ENCODE measurements around the gene FBLN2. TPM values are rescaled to one million over a fixed set of nuclear protein-coding genes. Genes with fewer than 3 reads are reported as not detected.

Gene FBLN2
- total RNA-seq, 1 donor from 2014 or later: 35.5 TPM

DNA sequence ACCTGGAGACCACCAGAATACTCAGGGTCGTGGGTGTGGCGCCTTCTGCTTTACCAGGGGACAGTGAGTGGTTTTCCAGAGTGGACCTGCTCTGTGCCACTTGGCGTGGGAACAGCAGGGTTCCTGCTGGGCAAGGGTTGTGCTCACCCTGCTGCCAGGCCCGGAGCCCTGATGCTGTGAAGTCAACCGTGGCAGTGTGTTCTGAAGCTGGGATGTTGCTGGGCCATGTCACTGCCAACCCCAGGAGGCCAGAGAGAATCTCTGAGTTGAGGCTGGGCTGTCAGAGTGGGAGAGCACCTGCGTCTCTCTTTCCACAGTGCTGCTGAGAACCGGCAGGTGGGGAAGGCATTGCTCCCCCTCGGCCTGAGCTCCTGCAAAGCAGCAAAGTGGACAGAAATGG, 48.7 kb downstream of the FBLN2 start:
- no peak overlapping the region for H3K27ac ChIP-seq (ENCODE audit: low read depth, low read length)
- H3K36me3 ChIP-seq (ENCODE audit: control insufficient read depth in 3 of 3, insufficient read depth in 3 of 3, low read length in 3 of 3): no peaks in the 10 kb centered on the region
- H3K9me3 ChIP-seq (ENCODE audit: control insufficient read depth in 3 of 3, low read length in 3 of 3): no peaks in the 10 kb centered on the region
- no peak overlapping the region for H3K9ac ChIP-seq (ENCODE audit: low read depth in 1 of 3, low read length in 3 of 3)
- peaks cover 3 to 21% (median 19%) of the 10 kb centered on the region in 3 donors for H3K27me3 ChIP-seq (ENCODE audit: control insufficient read depth in 3 of 3, insufficient read depth in 3 of 3, low read length in 3 of 3)
- no peak overlapping the region for H3K4me3 ChIP-seq (ENCODE audit: low read length in 3 of 3)
- peaks cover 0 to 16% (median 5%) of the 10 kb centered on the region in 3 donors for H3K4me1 ChIP-seq (ENCODE audit: control insufficient read depth in 3 of 3, insufficient read depth in 3 of 3, low read length in 3 of 3)

DNA sequence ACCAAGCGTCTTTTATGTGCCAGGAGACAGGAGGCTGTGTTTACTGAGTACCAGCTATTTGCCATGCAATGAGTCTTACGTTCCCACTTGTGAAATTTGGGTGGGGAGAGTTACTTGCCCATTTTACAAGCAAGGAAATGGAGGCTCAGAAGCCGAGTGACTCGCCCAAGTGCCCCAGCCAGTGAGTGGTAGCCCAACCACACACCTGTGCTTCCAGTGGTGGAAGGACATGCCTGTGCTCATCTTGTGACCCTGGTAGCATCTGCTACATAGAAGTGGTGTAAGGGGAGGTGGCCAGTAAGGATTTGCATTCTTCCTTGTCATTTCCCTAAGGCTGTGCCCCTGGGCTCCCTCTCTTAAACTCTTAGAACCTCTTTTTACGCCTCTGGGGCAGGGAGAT, 49.3 kb downstream of the FBLN2 start:
- Histone ChIP-seq H3K36me3 (ENCODE audit: control insufficient read depth in 3 of 3, insufficient read depth in 3 of 3, low read length in 3 of 3) (no peaks in the 10 kb centered on the region), H3K9me3 (ENCODE audit: control insufficient read depth in 3 of 3, low read length in 3 of 3) (no peaks in the 10 kb centered on the region), H3K4me1 (ENCODE audit: control insufficient read depth in 3 of 3, insufficient read depth in 3 of 3, low read length in 3 of 3) (peaks cover 0 to 14% (median 5%) of the 10 kb centered on the region in 3 donors), H3K4me3 (ENCODE audit: low read length in 3 of 3) (no peak overlapping the region), H3K9ac (ENCODE audit: low read depth in 1 of 3, low read length in 3 of 3) (no peak overlapping the region), H3K27ac (ENCODE audit: low read depth, low read length) (no peak overlapping the region), H3K27me3 (ENCODE audit: control insufficient read depth in 3 of 3, insufficient read depth in 3 of 3, low read length in 3 of 3) (peaks cover 3 to 21% (median 19%) of the 10 kb centered on the region in 3 donors)

DNA sequence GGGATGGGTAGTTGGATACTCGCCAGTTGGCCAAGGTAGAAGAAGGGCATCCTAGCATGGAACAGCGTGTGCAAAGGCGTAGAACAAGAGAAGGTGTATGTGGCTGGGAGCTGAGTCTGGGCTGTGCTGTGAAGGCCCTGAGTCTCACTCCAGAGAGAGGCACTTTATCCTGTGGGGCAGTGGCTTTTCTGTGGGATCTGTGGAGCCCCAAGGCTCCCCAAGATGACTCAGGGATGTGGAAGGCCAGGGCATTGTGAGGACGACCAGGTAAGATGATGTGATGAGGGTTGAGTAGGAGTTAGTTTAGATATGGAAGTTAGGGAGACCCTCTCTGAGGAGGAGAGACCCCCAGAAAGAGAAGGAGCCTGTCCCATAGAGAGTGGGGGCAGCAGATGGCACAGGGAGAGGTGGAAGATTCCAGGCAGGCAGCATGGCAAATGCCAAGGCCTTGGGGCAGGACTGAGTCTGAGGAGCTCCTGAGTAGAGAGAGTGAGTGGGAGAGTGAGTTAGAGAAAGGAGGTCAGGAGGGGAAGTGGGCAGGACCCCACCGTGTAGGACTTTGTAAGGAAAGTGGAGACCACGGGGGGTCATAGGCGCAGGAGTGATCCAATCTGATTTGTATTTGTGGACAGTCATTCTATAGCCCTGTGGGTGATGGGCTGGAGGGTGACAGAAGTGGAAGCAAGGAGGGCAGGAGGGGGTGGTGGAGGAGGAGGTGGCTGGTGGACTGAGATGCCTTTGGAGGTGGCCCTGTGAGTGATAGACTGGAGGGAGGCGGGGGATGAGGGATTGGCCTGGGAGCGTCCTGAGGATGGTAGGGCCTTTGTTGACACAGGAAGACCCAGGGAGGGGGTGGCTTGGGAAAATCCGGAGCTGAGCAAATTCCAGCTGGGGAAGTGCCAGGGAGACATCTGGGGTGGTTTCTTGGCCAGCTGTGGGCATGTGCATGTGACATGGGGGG, 50.3 kb downstream of the FBLN2 start:
- Histone ChIP-seq H3K4me1 (ENCODE audit: control insufficient read depth in 3 of 3, insufficient read depth in 3 of 3, low read length in 3 of 3) (peaks cover 0 to 13% (median 5%) of the 10 kb centered on the region in 3 donors), H3K9me3 (ENCODE audit: control insufficient read depth in 3 of 3, low read length in 3 of 3) (no peaks in the 10 kb centered on the region), H3K27me3 (ENCODE audit: control insufficient read depth in 3 of 3, insufficient read depth in 3 of 3, low read length in 3 of 3) (peaks cover 3 to 21% (median 19%) of the 10 kb centered on the region in 3 donors), H3K36me3 (ENCODE audit: control insufficient read depth in 3 of 3, insufficient read depth in 3 of 3, low read length in 3 of 3) (no peaks in the 10 kb centered on the region), H3K27ac (ENCODE audit: low read depth, low read length) (no peak overlapping the region), H3K9ac (ENCODE audit: low read depth in 1 of 3, low read length in 3 of 3) (no peak overlapping the region), H3K4me3 (ENCODE audit: low read length in 3 of 3) (no peak overlapping the region)

DNA sequence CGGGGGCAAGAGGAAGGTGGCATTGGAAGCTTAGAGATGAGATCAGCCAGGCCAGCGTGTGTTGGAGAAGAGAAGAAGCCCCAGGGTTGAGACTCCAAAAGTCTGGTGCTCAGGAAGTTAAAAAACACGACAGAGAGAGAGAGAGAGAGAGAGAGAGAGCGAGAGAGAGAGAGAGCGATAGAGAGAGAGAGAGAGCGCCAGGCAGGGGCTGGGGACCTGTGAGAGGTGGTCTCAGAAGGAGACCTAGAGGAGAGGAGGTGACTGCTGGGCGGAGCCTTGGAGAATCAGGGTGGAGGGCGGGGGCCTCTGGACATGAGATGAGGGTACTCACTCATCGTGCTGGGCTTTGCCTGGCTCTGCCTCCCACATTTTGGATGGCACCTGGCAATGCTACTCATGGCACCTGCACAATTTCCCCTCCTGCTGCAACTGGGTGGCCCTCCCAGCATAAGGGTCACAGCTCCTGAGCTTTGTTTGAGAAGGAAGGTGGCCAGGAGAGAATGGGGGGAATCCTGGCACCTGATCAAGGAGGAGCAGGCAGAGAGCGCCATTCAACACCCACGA, 51.0 kb downstream of the FBLN2 start:
- Histone ChIP-seq H3K9me3 (ENCODE audit: control insufficient read depth in 3 of 3, low read length in 3 of 3) (peaks cover 0 to 2% (median 0%) of the 10 kb centered on the region in 3 donors), H3K36me3 (ENCODE audit: control insufficient read depth in 3 of 3, insufficient read depth in 3 of 3, low read length in 3 of 3) (no peaks in the 10 kb centered on the region), H3K27me3 (ENCODE audit: control insufficient read depth in 3 of 3, insufficient read depth in 3 of 3, low read length in 3 of 3) (peaks cover 3 to 19% (median 16%) of the 10 kb centered on the region in 3 donors), H3K27ac (ENCODE audit: low read depth, low read length) (no peak overlapping the region), H3K4me1 (ENCODE audit: control insufficient read depth in 3 of 3, insufficient read depth in 3 of 3, low read length in 3 of 3) (peaks cover 0 to 7% (median 5%) of the 10 kb centered on the region in 3 donors), H3K9ac (ENCODE audit: low read depth in 1 of 3, low read length in 3 of 3) (no peak overlapping the region), H3K4me3 (ENCODE audit: low read length in 3 of 3) (no peak overlapping the region)

DNA sequence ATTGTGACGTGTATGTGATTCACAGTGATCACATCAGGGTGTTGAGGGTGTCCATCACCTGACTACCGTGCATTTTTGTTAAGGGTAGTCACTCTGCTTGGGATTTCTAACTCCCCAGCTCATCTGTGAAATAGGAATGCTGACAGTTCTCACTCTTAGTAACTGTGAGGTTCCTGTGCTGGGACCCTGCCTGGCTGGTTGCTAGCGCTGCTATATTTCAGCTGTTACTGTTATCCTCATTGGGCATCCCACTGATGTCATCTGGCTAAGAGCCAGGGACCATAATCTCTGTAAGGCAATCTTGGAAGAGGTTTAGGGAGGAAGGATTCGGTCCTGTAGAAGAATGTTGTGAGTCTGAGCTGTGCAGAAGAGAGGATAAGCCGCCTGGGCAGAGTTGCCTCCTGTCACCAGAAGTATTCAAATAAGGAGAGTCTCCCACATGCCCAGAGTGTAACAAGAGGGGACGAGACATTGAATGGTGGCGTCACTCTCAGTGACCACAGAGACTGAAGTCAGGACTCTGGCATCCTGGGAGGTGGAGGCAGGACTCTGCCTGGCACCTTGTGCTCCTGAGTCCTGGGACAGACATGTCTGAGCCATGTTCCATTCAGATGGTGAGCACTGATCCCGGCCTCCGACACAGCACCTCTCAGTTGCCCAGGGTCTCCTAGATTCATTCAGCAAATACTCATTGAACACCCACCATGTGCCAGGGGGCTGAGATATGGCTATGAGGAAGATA, 52.2 kb downstream of the FBLN2 start:
- Histone ChIP-seq H3K9ac (ENCODE audit: low read depth in 1 of 3, low read length in 3 of 3) (no peak overlapping the region), H3K4me3 (ENCODE audit: low read length in 3 of 3) (no peak overlapping the region), H3K36me3 (ENCODE audit: control insufficient read depth in 3 of 3, insufficient read depth in 3 of 3, low read length in 3 of 3) (no peaks in the 10 kb centered on the region), H3K4me1 (ENCODE audit: control insufficient read depth in 3 of 3, insufficient read depth in 3 of 3, low read length in 3 of 3) (peaks cover 0 to 7% (median 5%) of the 10 kb centered on the region in 3 donors), H3K27me3 (ENCODE audit: control insufficient read depth in 3 of 3, insufficient read depth in 3 of 3, low read length in 3 of 3) (peaks cover 3 to 22% (median 15%) of the 10 kb centered on the region in 3 donors), H3K9me3 (ENCODE audit: control insufficient read depth in 3 of 3, low read length in 3 of 3) (peaks cover 0 to 2% (median 0%) of the 10 kb centered on the region in 3 donors), H3K27ac (ENCODE audit: low read depth, low read length) (no peak overlapping the region)

DNA sequence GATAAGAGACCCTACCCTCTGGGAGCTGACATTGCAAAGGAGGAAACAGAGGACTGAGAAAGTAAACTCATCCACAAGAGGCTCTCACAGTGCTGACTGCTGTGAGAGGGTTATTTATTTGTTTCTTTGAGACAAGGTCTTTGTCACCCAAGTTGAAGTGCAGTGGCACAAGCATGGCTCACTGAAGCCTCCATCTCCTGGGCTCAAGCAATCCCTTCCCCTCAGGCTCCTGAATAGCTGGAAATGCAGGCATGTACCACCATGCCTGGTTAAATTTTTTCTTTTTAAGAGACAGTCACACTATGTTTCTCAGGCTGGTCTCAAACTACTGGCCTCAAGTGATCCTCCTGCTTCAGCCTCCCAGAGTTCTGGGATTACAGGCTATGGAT, 52.8 kb downstream of the FBLN2 start:
- Histone ChIP-seq H3K4me1 (ENCODE audit: control insufficient read depth in 3 of 3, insufficient read depth in 3 of 3, low read length in 3 of 3) (peaks cover 0 to 7% (median 5%) of the 10 kb centered on the region in 3 donors), H3K4me3 (ENCODE audit: low read length in 3 of 3) (no peak overlapping the region), H3K27me3 (ENCODE audit: control insufficient read depth in 3 of 3, insufficient read depth in 3 of 3, low read length in 3 of 3) (peaks cover 3 to 22% (median 15%) of the 10 kb centered on the region in 3 donors), H3K27ac (ENCODE audit: low read depth, low read length) (no peak overlapping the region), H3K9ac (ENCODE audit: low read depth in 1 of 3, low read length in 3 of 3) (no peak overlapping the region), H3K36me3 (ENCODE audit: control insufficient read depth in 3 of 3, insufficient read depth in 3 of 3, low read length in 3 of 3) (no peaks in the 10 kb centered on the region), H3K9me3 (ENCODE audit: control insufficient read depth in 3 of 3, low read length in 3 of 3) (peaks cover 0 to 2% (median 0%) of the 10 kb centered on the region in 3 donors)

DNA sequence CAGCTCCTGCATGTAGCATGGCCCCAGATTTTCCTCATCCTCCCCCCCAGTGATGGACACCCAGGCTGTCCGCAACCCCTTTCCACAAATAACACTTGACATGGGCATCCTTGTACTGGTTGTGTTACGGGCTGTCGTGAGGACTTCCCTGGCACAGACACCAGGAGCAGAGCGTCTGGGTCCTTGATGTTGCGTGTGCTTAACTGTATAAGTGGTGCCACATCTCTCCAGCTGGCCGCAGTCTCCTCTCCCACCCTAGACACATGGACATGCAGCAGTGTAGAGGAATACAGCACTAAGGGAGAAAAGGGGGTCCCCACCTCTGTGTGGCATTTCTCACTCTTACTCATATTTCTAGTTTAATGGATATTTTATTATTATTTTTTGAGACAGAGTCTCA, 56.6 kb downstream of the FBLN2 start:
- Histone ChIP-seq H3K27me3 (ENCODE audit: control insufficient read depth in 3 of 3, insufficient read depth in 3 of 3, low read length in 3 of 3) (peaks cover 0 to 5% (median 3%) of the 10 kb centered on the region in 3 donors), H3K4me1 (ENCODE audit: control insufficient read depth in 3 of 3, insufficient read depth in 3 of 3, low read length in 3 of 3) (peaks cover 0 to 2% (median 0%) of the 10 kb centered on the region in 3 donors), H3K27ac (ENCODE audit: low read depth, low read length) (no peak overlapping the region), H3K4me3 (ENCODE audit: low read length in 3 of 3) (no peak overlapping the region), H3K36me3 (ENCODE audit: control insufficient read depth in 3 of 3, insufficient read depth in 3 of 3, low read length in 3 of 3) (peaks cover 0 to 2% (median 0%) of the 10 kb centered on the region in 3 donors), H3K9me3 (ENCODE audit: control insufficient read depth in 3 of 3, low read length in 3 of 3) (peaks cover 0 to 2% (median 0%) of the 10 kb centered on the region in 3 donors), H3K9ac (ENCODE audit: low read depth in 1 of 3, low read length in 3 of 3) (no peak overlapping the region)

DNA sequence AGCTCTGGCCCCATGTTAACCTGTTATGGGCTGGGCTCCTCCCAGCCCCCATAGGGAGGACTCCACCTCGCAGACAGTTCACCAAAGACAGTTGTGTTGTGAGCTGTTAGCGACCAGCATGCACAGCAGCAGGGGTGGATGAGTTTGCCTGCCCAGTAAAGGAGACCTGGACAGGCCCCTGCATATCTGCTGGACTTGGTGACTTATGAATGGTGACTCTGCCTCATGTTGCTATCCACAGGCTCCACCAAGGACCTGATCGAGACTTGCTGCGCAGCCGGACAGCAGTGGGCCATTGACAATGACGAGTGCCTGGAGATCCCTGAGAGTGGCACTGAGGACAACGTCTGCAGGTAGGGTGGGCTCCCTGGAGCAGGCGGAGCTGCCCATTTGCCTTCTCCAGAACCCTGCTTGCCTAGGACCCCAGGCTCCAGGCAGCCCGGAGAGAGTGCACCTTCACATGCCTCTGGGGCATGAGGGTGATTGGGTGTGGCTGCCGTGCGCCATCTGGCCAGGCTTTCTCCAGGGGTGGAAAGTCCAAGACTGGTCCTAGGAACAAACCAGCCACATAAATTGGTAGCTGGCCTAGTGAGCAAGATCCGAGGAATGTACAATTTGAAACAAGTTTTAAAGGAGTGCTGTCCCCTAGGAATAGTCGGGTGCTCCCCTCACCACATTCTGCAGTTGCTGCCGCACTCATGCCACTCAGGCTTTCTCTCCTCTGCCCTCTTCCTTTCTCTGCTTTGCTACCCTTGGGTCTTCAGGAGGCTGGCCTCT, 59.1 kb downstream of the FBLN2 start:
- no peak overlapping the region for H3K9ac ChIP-seq (ENCODE audit: low read depth in 1 of 3, low read length in 3 of 3)
- peaks cover 0 to 2% (median 0%) of the 10 kb centered on the region in 3 donors for H3K9me3 ChIP-seq (ENCODE audit: control insufficient read depth in 3 of 3, low read length in 3 of 3)
- peaks cover 0 to 2% (median 0%) of the 10 kb centered on the region in 3 donors for H3K4me1 ChIP-seq (ENCODE audit: control insufficient read depth in 3 of 3, insufficient read depth in 3 of 3, low read length in 3 of 3)
- peaks cover 0 to 2% (median 0%) of the 10 kb centered on the region in 3 donors for H3K36me3 ChIP-seq (ENCODE audit: control insufficient read depth in 3 of 3, insufficient read depth in 3 of 3, low read length in 3 of 3)
- H3K27me3 ChIP-seq (ENCODE audit: control insufficient read depth in 3 of 3, insufficient read depth in 3 of 3, low read length in 3 of 3): peaks cover 0 to 5% (median 3%) of the 10 kb centered on the region in 3 donors
- H3K4me3 ChIP-seq (ENCODE audit: low read length in 3 of 3): no peak overlapping the region
- no peak overlapping the region for H3K27ac ChIP-seq (ENCODE audit: low read depth, low read length)
